Measurements from ENCODE around the gene CCNG2. TPM values are rescaled to one million over a fixed set of nuclear protein-coding genes. Genes with fewer than 3 reads are reported as not detected.
A peak's percentile ranks its signal among the peaks of the same experiment; 100 is the strongest.

The CCNG2 gene
- polyA plus RNA-seq, 4 donors, result 137 to 146 (median 140) TPM

- no peak for DNase-seq (ENCODE audit: low read depth in 4 of 4, low spot score in 2 of 4)
These were observed 17.4 kb downstream of the CCNG2 start for GRCh38 chr4:77174426-77174825.

- DNase-seq (ENCODE audit: low read depth in 4 of 4, low spot score in 2 of 4), result no peak
These were observed 18.2 kb downstream of the CCNG2 start for GRCh38 chr4:77175201-77175611.

- DNase-seq (ENCODE audit: low read depth in 4 of 4, low spot score in 2 of 4), result no peak
These were observed 19.6 kb downstream of the CCNG2 start for GRCh38 chr4:77176640-77177039.

GRCh38 chr4:77177199-77177598, 20.2 kb downstream of the CCNG2 start:
- DNase-seq (ENCODE audit: low read depth in 4 of 4, low spot score in 2 of 4), result peak in 2 of 4 donors; percentile 32 to 50

DNA sequence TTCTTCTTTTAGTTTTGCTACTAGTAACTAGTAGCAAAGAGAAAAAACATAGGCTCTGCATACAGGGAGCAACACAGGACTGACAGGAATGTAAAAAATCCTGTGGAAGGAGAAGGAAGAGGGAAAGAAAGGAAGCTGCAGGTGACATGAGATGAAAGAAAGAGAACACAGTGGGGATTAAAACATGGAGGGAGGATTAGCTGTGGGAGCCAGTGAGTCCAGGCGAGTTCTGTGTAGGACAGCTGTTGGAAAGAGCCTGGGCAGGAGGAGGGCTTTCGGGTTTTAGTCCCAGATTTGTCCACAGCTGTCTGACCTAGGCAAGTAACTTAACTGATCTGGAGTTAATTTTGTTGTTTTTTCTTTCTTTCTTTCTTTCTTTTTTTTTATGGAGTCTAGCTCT, 21.6 kb downstream of the CCNG2 start:
- no peak for DNase-seq (ENCODE audit: low read depth in 4 of 4, low spot score in 2 of 4)

- no peak for DNase-seq (ENCODE audit: low read depth in 4 of 4, low spot score in 2 of 4)
These were observed 22.5 kb downstream of the CCNG2 start for GRCh38 chr4:77179519-77179918.

DNA sequence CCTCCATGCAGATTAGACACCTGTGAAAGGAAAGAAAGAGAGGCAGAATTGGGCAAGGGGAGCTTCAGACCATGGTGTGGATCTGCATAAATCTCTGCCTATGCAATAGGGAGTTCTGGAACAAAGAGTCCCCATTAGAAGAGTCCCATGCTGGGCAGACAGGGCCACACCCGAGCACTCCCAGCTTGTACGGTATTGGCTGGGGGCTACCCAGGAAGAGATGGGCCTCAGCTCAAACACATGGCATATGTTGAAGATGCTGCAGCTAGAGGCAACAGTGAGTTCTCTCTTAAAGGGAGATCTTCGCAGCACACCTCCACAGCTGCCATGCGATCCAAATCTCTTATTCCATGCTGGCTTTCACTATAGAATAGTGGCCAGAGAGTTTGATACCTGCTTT, 24.7 kb downstream of the CCNG2 start:
- no peak for DNase-seq (ENCODE audit: low read depth in 4 of 4, low spot score in 2 of 4)

DNA sequence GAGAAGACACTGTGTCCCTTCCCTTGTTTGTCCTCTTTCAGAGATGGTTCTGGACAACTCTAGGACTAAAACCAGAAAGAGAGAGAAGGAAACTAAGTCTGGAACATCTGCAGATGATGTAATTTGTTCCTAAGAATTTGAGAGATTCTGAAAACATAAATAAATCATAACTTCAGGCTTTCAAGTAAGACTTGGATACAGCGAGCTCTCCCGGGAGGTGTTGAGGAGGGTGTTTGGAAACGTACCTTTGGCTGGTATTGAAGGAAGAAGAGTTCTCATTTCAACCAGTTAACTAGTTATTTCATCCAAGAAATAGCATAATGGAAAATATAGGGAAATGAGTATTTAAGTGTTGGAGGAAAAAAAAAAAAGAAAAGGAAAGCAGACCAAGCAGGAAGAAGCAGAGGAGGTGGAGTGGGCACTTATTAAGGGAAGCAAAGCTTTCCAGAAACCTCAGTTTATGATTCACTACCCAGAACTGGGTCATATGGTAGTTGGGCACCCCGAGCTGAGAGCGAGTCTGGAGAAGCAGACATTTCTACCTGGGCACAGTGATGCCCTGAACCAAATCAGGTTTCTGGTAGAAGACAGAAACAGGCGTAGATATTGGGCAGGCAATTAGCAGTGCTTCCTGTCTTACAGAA, 26.9 kb downstream of the CCNG2 start:
- no peak for DNase-seq (ENCODE audit: low read depth in 4 of 4, low spot score in 2 of 4)

- no peak for DNase-seq (ENCODE audit: low read depth in 4 of 4, low spot score in 2 of 4)
These were observed 28.0 kb downstream of the CCNG2 start for GRCh38 chr4:77184974-77185373.

DNA sequence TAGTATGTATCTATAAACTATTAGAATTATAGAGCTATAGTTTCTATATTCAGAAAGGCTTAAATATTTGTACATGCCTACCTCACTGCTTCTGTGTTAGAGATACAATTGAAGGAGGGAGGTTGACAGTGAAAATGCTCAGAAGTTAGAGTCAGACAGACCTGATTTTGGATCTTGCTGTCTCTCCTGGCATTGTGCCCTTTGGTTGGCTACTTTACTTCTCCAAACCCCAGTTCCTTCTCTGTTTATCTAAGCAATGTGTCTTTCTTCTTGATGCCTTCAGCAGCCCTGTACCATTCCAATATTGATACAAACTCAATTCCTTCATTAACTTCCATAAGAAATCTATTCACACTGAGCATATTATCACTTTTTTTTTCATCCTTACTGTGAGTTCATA, 28.7 kb downstream of the CCNG2 start:
- DNase-seq (ENCODE audit: low read depth in 4 of 4, low spot score in 2 of 4), result no peak

GRCh38 chr4:77187322-77187721, 30.3 kb downstream of the CCNG2 start:
- DNase-seq (ENCODE audit: low read depth in 4 of 4, low spot score in 2 of 4), result no peak

DNA sequence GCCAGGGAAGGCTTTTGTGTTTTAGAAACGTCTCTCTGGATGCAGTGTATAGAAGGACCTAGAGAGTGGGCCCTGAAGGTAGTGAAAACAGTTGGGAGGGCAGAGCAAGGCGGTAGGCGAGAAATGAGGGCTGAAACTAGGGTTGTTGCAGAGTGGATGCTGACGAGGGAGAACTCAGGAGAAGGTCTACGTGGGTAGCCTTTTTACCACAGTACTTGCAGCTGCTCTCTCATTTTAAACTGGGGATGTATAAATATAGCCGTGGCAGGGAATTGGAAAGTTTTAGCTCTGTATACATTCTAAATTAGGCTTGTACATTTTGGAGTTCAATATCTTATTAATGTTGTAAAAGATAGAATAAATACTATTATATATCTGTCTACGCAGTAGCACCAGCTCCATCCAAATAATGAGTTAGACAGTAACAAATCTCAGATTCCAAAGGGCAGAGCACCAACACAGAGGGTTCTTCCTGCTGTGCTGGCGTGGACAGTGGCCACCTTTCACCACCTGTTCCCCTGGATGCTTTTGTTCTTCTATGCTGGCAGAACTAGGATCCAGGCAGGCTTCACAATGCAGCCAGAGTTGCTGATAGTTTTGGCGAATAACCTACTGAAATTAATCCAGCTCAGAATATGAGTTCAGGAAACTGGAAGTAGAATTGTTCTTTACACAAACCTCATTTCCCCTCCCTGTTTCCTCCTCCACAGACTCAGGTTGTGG, 31.7 kb downstream of the CCNG2 start:
- DNase-seq (ENCODE audit: low read depth in 4 of 4, low spot score in 2 of 4), result no peak

GRCh38 chr4:77189412-77189811, 32.4 kb downstream of the CCNG2 start:
- DNase-seq (ENCODE audit: low read depth in 4 of 4, low spot score in 2 of 4), result no peak

GRCh38 chr4:77190053-77190452, 33.0 kb downstream of the CCNG2 start:
- no peak for DNase-seq (ENCODE audit: low read depth in 4 of 4, low spot score in 2 of 4)

DNA sequence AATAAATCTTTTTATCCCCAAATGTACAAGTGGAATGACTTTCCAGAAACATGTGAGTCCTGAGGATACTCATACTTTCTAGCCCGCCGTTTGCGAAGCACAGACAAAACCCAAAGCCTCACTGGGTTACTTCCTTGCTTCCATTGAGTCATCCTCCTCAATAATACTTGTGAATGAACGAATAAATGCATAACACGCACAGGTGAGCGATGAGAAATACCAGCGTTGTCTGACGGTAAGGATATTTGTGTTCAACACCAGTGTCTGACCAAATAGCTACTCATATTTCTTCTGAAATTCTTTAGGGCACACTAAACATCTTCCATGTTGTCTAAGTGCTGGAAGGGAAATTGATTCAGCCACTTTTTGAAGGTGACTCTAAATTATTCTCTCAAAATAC, 36.0 kb downstream of the CCNG2 start:
- DNase-seq (ENCODE audit: low read depth in 4 of 4, low spot score in 2 of 4), result no peak

DNA sequence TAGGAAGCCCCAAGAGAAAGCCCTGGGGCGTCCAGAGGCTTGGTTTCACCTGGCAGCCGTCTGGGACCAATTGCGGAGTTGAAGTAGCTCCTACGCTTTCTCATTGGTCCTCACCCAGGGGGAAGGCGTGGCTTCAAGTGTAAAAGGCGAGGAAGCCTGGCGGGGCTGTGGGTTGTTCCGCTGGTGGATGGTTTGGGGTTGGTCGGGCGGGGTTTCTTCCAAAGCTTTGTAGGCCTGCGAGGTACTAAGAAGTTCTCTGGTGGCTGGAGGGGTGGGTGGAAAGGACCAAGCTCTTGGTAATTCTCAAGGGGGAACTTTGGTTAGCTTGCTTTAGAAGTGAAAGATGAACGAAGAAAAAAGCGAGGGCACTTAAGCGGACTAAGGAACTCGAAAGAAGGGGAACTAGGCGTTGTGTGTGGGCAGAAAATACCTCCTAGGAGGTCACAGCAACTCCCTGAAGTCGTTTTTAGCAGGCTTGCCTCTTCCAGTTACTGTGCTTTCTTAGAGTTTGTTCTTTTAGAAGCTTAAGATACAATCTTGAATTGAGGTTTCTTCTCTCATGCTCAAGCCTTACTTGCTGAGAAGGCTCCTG, 36.6 kb downstream of the CCNG2 start:
- DNase-seq (ENCODE audit: low read depth in 4 of 4, low spot score in 2 of 4), result no peak

DNA sequence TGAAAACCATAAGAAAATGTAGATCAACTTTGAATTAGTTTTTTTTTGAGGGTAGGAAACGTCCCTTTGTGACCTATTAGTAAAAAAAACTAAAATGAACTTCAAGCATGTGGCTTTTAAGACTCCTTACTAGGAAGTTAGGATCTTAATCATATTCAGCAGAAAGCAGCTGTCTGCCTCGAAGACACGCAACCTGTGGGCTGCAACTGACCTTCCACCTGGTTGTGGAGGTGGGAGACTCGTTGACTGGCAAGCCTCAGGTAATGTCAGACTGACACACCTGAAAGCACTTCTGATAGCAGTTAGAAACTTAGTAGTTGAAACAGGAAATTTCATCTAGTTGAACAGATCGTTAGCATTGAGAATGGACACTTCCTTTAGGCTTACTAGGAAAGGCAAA, 37.4 kb downstream of the CCNG2 start:
- no peak for DNase-seq (ENCODE audit: low read depth in 4 of 4, low spot score in 2 of 4)

- no peak for DNase-seq (ENCODE audit: low read depth in 4 of 4, low spot score in 2 of 4)
These were observed 38.0 kb downstream of the CCNG2 start for GRCh38 chr4:77194989-77195388.

- DNase-seq (ENCODE audit: low read depth in 4 of 4, low spot score in 2 of 4), result no peak
These were observed 39.9 kb downstream of the CCNG2 start for GRCh38 chr4:77196866-77197265.

- no peak for DNase-seq (ENCODE audit: low read depth in 4 of 4, low spot score in 2 of 4)
These were observed 40.4 kb downstream of the CCNG2 start for GRCh38 chr4:77197361-77197760.

DNA sequence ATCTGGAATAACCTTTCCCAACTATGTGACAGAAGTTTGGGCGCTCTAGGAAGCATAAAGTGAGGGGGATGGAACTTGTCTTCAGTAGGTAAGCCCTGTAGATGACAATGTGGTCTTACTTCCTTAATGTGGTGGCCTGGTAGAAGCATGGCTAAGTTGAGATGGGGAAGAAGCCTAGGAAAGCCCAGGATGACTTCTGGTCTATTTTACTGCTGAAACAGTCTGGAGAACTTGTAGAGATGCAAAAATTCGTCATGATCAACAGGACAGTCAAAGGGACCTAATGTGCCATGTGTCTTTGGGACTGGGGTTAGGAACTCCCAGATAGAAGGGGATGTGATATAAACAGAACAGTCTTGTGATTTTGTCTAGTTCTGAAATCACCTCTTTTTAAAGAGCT, 40.8 kb downstream of the CCNG2 start:
- no peak for DNase-seq (ENCODE audit: low read depth in 4 of 4, low spot score in 2 of 4)

- no peak for DNase-seq (ENCODE audit: low read depth in 4 of 4, low spot score in 2 of 4)
These were observed 42.3 kb downstream of the CCNG2 start for GRCh38 chr4:77199276-77199675.

Data from left renal cortex interstitium (tissue), 4 donors.